GM19025 (cell line): ENCODE results near the gene CANT1.
"Not testable (repeated sequence)": the region's sequence is repeated elsewhere in the genome, so short reads cannot be mapped to it uniquely, and the experiment has no call there.

Experiments
- ATAC-seq: cut with Tn5 transposase; IDR thresholded peaks from one replicate; pipeline ENCODE4 v1.9.1; 2021; ENCODE audit warnings: mild to moderate bottlenecking, low read depth, moderate library complexity; ENCODE audit not compliant: unreplicated experiment

CANT1 gene

GRCh38 chr17:79028496-79029326 lies 19.1 kb upstream of the CANT1 start:
- ATAC-seq: no peak

DNA sequence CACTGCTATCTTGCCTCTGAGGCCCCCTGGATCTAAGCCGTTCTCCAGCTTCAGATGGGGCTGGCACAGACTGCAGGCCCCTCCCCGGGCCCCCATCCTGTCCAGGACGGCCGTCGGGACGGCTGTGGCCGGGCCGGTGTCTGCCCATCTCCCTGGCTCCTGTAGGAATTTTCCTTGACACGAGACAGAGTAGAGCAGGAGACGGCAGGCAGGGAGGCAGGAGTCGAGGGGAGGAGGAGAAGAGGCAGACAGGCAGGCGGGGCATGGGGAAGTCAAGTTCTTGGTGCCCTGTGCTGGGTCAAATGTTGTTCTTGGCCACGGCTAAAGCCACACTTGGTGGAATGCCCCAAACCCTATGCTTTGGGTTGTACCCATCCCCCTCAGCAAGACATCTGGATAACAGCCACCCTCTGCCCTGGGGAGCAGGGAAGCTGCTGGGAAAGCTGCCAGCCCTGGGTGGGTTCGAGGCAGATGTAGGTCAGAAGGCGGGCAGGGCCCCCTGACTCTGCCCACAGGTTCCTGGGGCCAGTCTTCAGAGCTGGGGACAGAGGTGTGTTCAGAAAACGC lies 18.4 kb upstream of the CANT1 start:
- ATAC-seq: no peak

DNA sequence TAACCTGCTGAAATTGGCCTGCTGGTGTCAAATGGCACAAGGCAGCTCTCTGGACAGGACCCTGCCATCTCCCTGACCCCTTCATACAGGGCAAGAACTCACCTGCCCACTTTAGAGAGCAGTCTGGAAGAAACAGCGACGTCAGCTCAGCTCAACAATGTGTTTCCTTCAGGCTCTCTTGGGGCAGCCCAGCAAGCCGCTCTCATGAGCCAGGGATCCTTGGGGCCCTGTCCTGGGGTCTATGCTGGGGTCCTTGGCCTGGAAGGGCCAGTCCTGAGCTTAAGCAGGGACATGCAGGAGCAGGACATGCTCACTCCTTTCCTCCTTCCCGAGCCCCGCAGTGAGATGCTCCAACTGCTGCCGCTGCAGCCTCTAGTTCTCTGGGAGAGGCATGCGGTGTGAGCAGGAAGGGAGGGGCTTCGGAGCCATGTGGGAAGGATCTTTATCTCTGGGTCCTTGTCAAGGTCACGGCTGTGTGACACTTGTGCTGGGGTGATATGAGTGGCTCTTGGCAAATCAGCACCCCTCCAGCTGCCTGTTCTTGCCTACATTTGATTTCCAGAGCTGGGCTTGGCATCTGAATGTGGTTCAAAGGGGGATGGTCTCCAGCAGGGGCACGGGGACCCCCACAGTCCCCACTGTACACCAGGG lies 17.8 kb upstream of the CANT1 start:
- ATAC-seq: no peak

- no peak for ATAC-seq
Observed at GRCh38 chr17:79026376-79027273, 17.1 kb upstream of the CANT1 start.

DNA sequence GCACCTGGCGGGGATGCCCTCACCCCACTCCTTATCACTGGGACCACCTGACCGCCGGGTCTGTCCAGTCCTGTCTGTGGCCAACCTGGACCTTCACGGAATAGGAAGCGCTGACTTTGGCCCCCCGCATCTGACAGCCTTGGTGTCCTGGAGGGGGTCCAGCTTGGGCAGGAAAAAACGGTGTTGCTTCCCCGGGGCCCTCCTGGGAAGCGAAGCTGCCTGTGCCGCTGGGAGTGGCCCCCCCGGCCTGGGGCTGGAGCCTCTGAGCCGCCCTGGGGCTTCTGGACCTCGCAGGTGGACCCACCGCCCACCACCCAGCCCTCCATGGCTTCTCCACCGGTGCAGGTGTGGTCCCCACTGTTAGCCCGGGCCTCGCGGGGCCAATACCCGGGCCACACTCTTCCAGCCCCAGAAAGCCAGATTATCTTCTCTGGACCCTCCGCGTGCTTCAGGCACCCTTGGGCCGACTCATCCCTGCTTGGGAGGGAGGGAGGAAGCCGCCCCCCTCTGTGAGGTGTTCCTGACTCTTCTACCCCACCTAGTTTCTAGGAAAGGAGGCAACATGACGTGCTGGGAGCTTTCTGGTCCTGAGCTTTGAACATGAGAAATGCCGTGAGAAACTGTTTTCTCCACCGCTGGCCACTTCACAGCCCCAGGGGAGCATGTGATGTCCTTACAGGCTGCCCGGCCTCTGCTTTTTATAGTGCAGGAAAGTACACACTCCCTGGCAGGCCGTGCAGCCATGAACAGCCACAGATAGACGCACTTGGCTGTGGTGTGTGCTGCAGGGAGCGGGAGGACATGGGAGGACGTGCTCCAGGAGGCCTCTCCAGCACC lies 15.6 kb upstream of the CANT1 start:
- no peak for ATAC-seq

DNA sequence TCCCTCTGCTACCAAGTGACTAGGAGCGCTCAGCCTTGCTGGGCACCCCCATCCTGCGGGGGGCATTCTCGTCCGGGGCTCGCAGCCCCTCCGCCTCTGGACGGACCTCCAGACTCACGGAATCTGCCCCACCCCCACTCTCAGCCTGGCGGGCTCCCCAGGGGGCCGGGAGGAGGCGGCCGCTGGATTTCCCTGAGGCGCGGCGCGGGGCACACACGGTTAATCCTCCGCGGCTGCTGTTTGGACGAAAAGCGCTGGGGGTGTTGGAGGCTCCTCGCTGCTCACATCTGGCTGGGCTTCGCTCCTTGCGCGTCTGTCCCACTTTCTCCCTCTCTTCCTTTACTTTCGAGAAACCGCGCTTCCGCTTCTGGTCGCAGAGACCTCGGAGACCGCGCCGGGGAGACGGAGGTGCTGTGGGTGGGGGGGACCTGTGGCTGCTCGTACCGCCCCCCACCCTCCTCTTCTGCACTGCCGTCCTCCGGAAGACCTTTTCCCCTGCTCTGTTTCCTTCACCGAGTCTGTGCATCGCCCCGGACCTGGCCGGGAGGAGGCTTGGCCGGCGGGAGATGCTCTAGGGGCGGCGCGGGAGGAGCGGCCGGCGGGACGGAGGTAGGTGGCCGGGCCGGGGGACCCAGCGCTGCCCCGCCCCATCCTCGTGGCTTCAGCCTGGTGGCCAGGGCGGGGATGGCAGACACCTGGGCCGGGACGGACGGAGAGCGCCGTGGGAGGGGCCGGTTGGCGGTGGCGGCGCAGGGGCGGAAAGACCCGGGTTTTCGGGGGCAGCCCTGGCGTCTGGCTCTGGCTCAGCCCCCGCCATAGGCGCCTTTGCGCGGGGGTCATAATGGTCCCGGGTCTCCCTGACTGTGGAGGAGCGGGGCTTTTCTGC lies 14.6 kb upstream of the CANT1 start, which contains the start of gene C1QTNF1:
Gene C1QTNF1, plus strand, starts transcription at position 284 of the 886 bp plus-strand sequence. CDS start 19,800 bp downstream, outside the sequence.
- ATAC-seq: no peak

GRCh38 chr17:79023180-79023705 lies 13.7 kb upstream of the CANT1 start:
- ATAC-seq: no peak

DNA sequence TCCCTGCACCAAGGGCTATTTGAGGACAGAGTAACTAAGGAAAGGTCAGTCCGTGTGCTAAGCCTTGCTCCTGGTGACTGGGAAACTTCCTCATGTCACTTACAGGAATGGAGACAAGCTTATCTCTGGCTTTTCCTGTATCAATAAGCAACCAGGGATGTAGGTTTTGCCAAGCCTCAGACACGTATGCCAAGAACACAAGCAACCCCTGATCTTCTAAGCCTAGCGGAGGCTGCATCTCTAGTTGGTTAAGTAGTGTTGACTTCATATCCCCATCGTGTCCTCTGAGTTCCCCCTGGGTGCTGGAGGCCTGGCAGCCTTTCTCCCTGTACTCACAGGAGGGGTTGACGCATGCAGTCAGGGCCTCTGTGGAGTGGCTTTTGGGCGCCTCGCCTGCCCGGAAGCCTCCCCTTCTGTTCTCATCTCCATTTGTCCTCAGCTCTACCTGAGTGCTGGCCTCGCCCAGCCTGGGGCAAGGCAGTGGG lies 13.0 kb upstream of the CANT1 start:
- ATAC-seq: no peak

GRCh38 chr17:79021929-79022328 lies 12.4 kb upstream of the CANT1 start:
- not testable (repeated sequence) for ATAC-seq

DNA sequence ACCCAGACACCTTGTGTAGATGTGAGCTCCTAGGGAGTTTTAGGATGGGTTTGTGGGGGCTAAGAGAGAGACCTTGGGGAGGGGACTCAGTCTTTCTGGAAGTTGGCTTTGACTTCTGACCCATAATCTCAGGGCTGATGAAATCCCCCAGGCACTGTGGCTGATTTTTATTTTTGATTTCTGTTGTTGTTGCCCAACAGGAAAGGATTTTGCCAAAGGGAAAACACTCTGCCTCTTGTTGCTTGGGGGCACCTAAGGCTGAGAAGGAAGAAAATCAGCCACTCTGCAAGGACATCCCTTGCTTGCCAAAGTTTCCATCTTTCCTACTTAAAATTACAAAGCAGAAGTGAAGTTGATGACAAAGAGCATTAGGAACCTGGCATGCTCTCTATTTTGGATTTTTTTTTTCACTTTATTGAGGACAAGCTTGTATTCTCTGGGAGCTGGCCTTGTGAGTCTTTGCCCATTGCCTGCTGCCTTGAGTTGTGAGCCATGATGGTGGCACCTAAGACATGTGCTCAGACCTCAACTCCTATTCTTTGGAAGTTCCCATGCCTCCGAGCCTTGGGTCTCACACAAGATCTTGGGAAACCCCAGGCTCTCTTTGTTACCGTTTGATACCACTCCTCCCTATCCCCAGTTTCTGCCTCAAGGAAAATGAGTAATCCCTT lies 11.2 kb upstream of the CANT1 start:
- no peak for ATAC-seq

DNA sequence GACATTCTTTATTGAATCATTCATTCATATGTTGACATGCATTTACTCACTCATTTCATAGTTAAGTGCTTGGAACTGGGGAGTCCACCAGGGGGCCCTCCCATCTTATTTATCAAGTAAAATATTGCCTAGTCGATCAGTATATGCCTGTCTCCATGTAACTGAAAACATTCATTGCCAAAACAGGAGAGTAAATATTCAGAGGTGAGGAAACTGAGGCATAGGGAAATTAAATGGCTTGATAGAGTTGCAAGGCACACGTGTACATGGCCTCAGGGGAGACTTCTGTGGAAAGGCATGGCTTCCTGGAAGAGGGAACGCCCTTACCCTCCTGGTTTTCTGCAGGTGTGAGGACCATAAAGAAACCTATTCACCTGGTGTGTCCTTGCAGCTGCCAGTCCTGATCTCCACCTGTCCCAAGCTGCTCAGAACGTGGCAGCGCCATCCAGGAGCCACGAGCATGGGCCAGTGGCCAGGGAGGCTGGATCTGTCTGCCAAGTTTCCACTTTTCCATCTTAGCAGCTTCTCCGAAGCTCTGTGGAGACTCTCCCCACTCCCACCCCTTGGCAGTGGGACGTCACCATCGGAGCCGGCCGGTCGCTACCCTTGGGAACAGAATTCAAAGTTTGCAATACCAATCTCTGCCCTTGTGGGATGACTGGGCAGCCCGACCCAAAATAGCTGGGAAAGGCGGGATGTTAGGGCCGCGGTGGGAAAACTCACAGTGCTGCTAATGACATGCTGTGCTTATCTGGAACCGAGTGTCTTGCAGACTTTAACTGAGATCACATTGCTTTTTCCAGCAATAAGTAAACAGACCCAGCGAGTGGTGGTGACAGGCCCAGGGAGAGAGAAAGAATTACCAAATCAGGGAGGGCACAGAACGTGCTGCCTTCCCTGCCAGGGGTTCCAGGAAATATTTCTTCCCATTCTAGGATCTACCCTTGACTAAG lies 10.3 kb upstream of the CANT1 start:
- ATAC-seq: no peak

- no peak for ATAC-seq
Observed at GRCh38 chr17:79019261-79019631, 9.7 kb upstream of the CANT1 start.

- no peak for ATAC-seq
Observed at GRCh38 chr17:79018370-79018695, 8.8 kb upstream of the CANT1 start.

DNA sequence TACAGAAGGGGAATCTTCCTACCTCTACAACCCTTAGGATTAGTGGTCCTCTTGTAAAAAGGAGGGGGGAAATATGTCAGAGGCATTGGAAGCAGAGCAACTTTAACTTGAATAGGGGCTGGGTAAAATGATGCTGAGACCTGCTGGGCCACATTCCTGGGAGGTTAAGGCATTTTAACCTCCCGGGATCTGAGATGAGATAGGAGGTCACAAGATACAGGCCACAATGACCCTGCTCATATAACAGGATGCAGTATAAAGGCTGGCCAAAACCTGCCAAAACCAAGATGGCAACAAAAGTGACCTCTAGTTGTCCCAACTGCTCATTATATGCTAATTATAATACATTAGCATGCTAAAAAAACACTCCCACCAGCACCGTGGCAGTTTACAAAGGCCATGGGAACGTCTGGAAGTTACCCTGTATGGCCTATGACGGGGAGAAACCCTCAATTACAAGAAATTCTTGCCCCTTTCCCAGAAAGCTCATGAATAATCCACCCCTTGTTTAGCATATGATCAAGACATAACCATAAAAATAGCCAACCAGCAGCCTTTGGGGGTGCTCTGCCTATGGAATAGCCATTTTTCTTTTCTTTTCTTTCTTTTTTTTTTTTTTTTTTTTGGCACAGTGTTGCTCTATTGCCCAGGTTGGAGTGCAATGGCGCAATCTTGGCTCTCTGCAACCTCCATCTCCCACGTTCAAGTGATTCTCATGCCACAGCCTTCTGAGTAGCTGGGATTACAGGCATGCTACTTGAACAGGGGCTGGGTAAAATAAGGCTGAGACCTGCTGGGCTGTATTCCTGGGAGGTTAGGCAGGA lies 8.2 kb upstream of the CANT1 start:
- ATAC-seq: no peak

GRCh38 chr17:79014158-79014758 lies 4.7 kb upstream of the CANT1 start:
- ATAC-seq: no peak
